ENCODE measurements around the gene CHST15.

GRCh38 chr10:123996302-123996701 is 97.1 kb downstream of the CHST15 start:
- TF ChIP-seq, protein P1, sequence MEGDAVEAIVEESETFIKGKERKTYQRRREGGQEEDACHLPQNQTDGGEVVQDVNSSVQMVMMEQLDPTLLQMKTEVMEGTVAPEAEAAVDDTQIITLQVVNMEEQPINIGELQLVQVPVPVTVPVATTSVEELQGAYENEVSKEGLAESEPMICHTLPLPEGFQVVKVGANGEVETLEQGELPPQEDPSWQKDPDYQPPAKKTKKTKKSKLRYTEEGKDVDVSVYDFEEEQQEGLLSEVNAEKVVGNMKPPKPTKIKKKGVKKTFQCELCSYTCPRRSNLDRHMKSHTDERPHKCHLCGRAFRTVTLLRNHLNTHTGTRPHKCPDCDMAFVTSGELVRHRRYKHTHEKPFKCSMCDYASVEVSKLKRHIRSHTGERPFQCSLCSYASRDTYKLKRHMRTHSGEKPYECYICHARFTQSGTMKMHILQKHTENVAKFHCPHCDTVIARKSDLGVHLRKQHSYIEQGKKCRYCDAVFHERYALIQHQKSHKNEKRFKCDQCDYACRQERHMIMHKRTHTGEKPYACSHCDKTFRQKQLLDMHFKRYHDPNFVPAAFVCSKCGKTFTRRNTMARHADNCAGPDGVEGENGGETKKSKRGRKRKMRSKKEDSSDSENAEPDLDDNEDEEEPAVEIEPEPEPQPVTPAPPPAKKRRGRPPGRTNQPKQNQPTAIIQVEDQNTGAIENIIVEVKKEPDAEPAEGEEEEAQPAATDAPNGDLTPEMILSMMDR (conservative IDR thresholded peaks at IDR 0.05; ENCODE audit: low read depth, low read length): no peak
- no peak for TF ChIP-seq EZH2phosphoT487 (IDR thresholded peaks at IDR 0.05; ENCODE audit: borderline replicate concordance, low read length)

All from PC-3 (cell line).